ENCODE results near the gene OPCML.

- TF ChIP-seq CTCF (IDR thresholded peaks at IDR 0.05; ENCODE audit: low read length) (no peak), EZH2 (optimal IDR thresholded peaks at IDR 0.05; ENCODE audit: low read depth, low read length) (no peak), EZH2phosphoT487 (IDR thresholded peaks at IDR 0.05; ENCODE audit: low read length) (no peak)
Measured at GRCh38 chr11:133048270-133048669, 484.0 kb downstream of the OPCML start.
